Calu3 (cell line): ENCODE measurements around the gene ASTL. TPM values are rescaled to one million over a fixed set of nuclear protein-coding genes. Genes with fewer than 3 reads are reported as not detected.

ENCODE experiments used
- BruUV-seq: library from RNA; stranded (reverse); fragments of 400-500 nt; replicated peaks from 2 replicates; lab custom pipeline; 2021; lab: Mats Ljungman, UMichigan
- CTCF ChIA-PET: fragments of 300-600 bp; sonication (Branson Sonifier 250); formaldehyde crosslinking; loops from one replicate; lab custom pipeline; 2022; ENCODE audit warnings: antibody characterized with exemption; lab: Charles Lee
- DNase-seq: peaks from one replicate; pipeline ENCODE4 v3.0.0; 2022
- H3K27ac Mint-ChIP-seq: one replicate; pipeline ENCODE4 v1.8.0; 2022; ENCODE audit warnings: mixed read lengths; ENCODE audit not compliant: unreplicated experiment
- H3K27me3 Mint-ChIP-seq: one replicate; pipeline ENCODE4 v1.8.0; 2022; ENCODE audit warnings: mixed read lengths; ENCODE audit not compliant: unreplicated experiment
- H3K36me3 Mint-ChIP-seq: one replicate; pipeline ENCODE4 v1.8.0; 2022; ENCODE audit warnings: mild to moderate bottlenecking, moderate library complexity, mixed read lengths; ENCODE audit not compliant: insufficient read depth, unreplicated experiment
- H3K4me1 Mint-ChIP-seq: one replicate; pipeline ENCODE4 v1.8.0; 2022; ENCODE audit warnings: mild to moderate bottlenecking, low read depth, mixed read lengths; ENCODE audit not compliant: unreplicated experiment
- H3K4me3 Mint-ChIP-seq: one replicate; pipeline ENCODE4 v1.8.0; 2022; ENCODE audit warnings: mild to moderate bottlenecking, low read depth, moderate library complexity, mixed read lengths; ENCODE audit not compliant: unreplicated experiment
- H3K9me3 Mint-ChIP-seq: one replicate; pipeline ENCODE4 v1.8.0; 2022; ENCODE audit warnings: low read depth, mixed read lengths; ENCODE audit not compliant: unreplicated experiment
- intact Hi-C: fragments of 100-400 bp; cut with micrococcal nuclease; formaldehyde crosslinking; loops from one replicate; pipeline ENCODE4 v1.10.0; 2022; ENCODE audit not compliant: unreplicated experiment
- total RNA-seq: library from RNA; stranded (reverse); gene quantifications from 2 replicates; pipeline ENCODE4 v1.2.3, GENCODE V29; 2022
- TF ChIP-seq, protein P1 (sequence below): fragments of 200-600 bp; IDR thresholded peaks from one replicate; pipeline ENCODE4 v1.8.0; 2022; ENCODE audit warnings: antibody characterized with exemption; ENCODE audit not compliant: unreplicated experiment

The ASTL gene
- total RNA-seq, 1 experiment from 2014 or later = not detected

DNA sequence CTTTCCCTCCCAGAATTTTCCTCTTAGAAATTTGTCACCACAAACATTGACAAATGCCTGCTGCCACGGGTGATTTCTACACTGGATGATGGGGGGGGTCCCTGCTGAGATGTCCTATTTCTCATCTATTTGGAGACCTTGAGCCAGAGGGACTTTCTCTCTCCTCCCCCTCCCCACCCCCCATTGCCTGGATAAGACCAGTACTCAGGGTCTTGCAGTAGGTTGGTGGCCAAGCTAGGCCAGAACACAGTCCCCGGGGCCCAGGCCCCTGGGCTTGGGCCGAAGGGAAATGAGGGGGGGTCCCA lies 7.5 kb upstream of the ASTL start:
- CTCF ChIA-PET = no interaction called here

GRCh38 chr2:96145036-96145847 lies 6.9 kb upstream of the ASTL start, which contains the start of gene DUSP2:
Gene DUSP2 (minus strand): TSS chr2:96145440. CDS start chr2:96145354, 86 bp downstream.
- H3K4me3 Mint-ChIP-seq = peak within 1 kb of the TSS; percentile 81
- H3K4me1 Mint-ChIP-seq = peaks cover 15% of the 10 kb centered on the region
- TF ChIP-seq, protein P1, sequence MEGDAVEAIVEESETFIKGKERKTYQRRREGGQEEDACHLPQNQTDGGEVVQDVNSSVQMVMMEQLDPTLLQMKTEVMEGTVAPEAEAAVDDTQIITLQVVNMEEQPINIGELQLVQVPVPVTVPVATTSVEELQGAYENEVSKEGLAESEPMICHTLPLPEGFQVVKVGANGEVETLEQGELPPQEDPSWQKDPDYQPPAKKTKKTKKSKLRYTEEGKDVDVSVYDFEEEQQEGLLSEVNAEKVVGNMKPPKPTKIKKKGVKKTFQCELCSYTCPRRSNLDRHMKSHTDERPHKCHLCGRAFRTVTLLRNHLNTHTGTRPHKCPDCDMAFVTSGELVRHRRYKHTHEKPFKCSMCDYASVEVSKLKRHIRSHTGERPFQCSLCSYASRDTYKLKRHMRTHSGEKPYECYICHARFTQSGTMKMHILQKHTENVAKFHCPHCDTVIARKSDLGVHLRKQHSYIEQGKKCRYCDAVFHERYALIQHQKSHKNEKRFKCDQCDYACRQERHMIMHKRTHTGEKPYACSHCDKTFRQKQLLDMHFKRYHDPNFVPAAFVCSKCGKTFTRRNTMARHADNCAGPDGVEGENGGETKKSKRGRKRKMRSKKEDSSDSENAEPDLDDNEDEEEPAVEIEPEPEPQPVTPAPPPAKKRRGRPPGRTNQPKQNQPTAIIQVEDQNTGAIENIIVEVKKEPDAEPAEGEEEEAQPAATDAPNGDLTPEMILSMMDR = no peak
- no peaks in the 10 kb centered on the region for H3K27me3 Mint-ChIP-seq
- H3K27ac Mint-ChIP-seq = peak within 1 kb of the TSS; percentile 70
- H3K9me3 Mint-ChIP-seq = no peaks in the 10 kb centered on the region
- no TSS peak for BruUV-seq
- DNase-seq = peak; percentile 74
- intact Hi-C loops = no loop called here
- CTCF ChIA-PET = no interaction called here
- H3K36me3 Mint-ChIP-seq = peaks cover 39% of the 10 kb centered on the region

More for the DNA sequence above, 7.5 kb upstream of the ASTL start:
- H3K9me3 Mint-ChIP-seq = no peaks in the 10 kb centered on the region
- H3K4me3 Mint-ChIP-seq = peak overlapping the region; percentile 81
- intact Hi-C loops = no loop called here
- no peak for DNase-seq
- H3K4me1 Mint-ChIP-seq = peaks cover 15% of the 10 kb centered on the region
- TF ChIP-seq, protein P1 = no peak
- H3K27ac Mint-ChIP-seq = no peak overlapping the region
- no peaks in the 10 kb centered on the region for H3K27me3 Mint-ChIP-seq
- BruUV-seq = no TSS peak
- peaks cover 39% of the 10 kb centered on the region for H3K36me3 Mint-ChIP-seq

- CTCF ChIA-PET = interaction anchor here (1.4 kb wide), 1 partner anchor 30 kb away, joined by 3 read pairs; no protein-coding TSS in a partner anchor
- peak overlapping the region; percentile 81 for H3K4me3 Mint-ChIP-seq
- no TSS peak for BruUV-seq
- H3K36me3 Mint-ChIP-seq = peaks cover 39% of the 10 kb centered on the region
- H3K27ac Mint-ChIP-seq = peak overlapping the region; percentile 70
- peak; percentile 37 for DNase-seq
- TF ChIP-seq, protein P1 = no peak
- intact Hi-C loops = no loop called here
- peaks cover 15% of the 10 kb centered on the region for H3K4me1 Mint-ChIP-seq
- H3K9me3 Mint-ChIP-seq = no peaks in the 10 kb centered on the region
- no peaks in the 10 kb centered on the region for H3K27me3 Mint-ChIP-seq
Observed at GRCh38 chr2:96144481-96145035, 6.3 kb upstream of the ASTL start.

- H3K36me3 Mint-ChIP-seq = peaks cover 39% of the 10 kb centered on the region
- BruUV-seq = no TSS peak
- TF ChIP-seq, protein P1 = peak; percentile 44
- peak; percentile 56 for DNase-seq
- CTCF ChIA-PET = interaction anchor here (1.4 kb wide), 1 partner anchor 31 kb away, joined by 3 read pairs; no protein-coding TSS in a partner anchor
- no peaks in the 10 kb centered on the region for H3K27me3 Mint-ChIP-seq
- no peaks in the 10 kb centered on the region for H3K9me3 Mint-ChIP-seq
- peak overlapping the region; percentile 81 for H3K4me3 Mint-ChIP-seq
- intact Hi-C loops = no loop called here
- H3K4me1 Mint-ChIP-seq = peaks cover 15% of the 10 kb centered on the region
- peak overlapping the region; percentile 70 for H3K27ac Mint-ChIP-seq
Observed at GRCh38 chr2:96143848-96144480, 5.7 kb upstream of the ASTL start.
